Measurements from ENCODE around the gene AMER2.
"Not testable (repeated sequence)": the region's sequence is repeated elsewhere in the genome, so short reads cannot be mapped to it uniquely, and the experiment has no call there.

Gene AMER2

DNA sequence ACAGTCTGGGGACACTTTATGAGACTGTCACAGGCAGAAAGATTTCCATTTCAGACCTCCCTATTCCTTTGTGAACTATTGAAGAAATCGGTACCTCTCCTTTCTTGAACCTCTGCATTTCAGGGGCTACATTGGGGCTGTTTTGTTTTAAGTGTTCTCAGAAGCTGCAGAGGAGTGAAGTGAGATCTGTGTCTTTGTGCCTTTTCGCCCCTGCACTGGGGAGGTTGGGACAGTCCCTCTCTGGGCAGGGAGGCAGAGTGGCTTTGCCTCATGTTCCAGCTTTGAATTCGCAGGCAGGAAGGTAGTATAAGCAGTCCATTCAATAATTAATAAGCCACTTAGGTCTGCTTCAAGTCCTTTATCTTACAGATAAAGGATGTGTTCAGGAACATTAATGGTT is 9.5 kb upstream of the AMER2 start:
- no peak for DNase-seq (ENCODE audit: low read depth in 2 of 2)

- DNase-seq (ENCODE audit: low read depth in 2 of 2) = no peak
Measured at GRCh38 chr13:25180775-25181537, 8.9 kb upstream of the AMER2 start.

GRCh38 chr13:25179832-25180774 is 8.0 kb upstream of the AMER2 start:
- DNase-seq (ENCODE audit: low read depth in 2 of 2) = no peak

DNA sequence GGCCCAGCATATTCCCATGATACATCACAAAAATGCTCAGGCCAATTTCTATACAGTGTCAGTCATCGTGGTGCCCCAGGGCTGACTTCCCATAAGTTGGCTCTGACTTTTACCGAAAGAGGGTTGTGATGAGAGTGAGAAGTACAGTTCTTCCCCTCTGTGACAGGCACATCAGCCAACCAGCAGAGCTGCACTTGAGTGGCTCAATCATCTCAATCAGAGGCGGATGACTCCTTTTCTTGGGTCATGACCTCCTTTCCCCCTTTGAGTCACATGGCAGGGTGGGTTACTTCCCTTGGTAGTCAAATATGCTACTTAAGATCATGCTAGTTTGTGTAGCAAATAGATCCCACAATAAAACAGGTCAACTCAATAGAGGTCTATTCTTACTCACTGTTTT is 6.9 kb upstream of the AMER2 start:
- no peak for DNase-seq (ENCODE audit: low read depth in 2 of 2)

GRCh38 chr13:25178070-25178469 is 6.0 kb upstream of the AMER2 start:
- no peak for DNase-seq (ENCODE audit: low read depth in 2 of 2)

DNA sequence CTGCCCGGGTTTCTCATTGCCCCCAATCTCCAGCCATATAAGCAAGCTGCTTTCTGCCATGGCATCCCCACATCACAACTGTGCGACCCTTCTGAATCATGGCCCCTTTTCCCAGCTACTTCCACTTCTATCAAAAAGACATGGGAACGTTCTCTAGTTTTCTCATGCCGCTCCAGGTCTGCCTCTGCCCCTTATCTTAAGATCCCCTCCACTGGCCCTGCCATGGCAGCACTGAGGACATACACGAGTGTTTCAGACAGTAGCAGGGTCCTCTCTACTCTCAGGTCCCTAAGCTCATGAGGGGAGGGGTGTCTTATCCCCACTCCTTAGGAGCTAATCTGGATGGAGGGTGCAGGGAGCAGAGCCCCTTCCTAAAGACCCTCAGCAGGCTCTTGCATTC is 5.5 kb upstream of the AMER2 start:
- no peak for DNase-seq (ENCODE audit: low read depth in 2 of 2)

- no peak for DNase-seq (ENCODE audit: low read depth in 2 of 2)
Measured at GRCh38 chr13:25177012-25177411, 4.9 kb upstream of the AMER2 start.

- no peak for DNase-seq (ENCODE audit: low read depth in 2 of 2)
Measured at GRCh38 chr13:25175431-25175830, 3.3 kb upstream of the AMER2 start.

GRCh38 chr13:25175026-25175425 is 2.9 kb upstream of the AMER2 start:
- DNase-seq (ENCODE audit: low read depth in 2 of 2) = no peak

- DNase-seq (ENCODE audit: low read depth in 2 of 2) = no peak
Measured at GRCh38 chr13:25174304-25174703, 2.2 kb upstream of the AMER2 start.

DNA sequence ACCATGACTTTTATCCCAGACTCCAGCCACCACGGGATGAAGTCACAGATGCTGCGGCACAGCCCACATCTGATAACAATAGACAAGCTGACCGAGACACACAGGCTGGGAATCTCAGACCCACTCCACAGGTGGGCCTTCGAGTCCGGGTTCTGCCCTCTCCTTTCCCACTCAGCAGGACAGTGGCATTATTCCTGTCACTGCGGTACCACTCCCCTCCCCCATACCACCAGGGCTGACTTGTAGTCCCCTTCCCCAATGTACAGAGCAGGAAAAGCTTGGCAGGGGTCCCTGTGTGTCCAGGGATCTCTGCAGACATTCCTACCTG is 179 bp upstream of the AMER2 start:
- no peak for DNase-seq (ENCODE audit: low read depth in 2 of 2)

- no peak for DNase-seq (ENCODE audit: low read depth in 2 of 2)
Measured at GRCh38 chr13:25171170-25171516, 945 bp downstream of the AMER2 start.

DNA sequence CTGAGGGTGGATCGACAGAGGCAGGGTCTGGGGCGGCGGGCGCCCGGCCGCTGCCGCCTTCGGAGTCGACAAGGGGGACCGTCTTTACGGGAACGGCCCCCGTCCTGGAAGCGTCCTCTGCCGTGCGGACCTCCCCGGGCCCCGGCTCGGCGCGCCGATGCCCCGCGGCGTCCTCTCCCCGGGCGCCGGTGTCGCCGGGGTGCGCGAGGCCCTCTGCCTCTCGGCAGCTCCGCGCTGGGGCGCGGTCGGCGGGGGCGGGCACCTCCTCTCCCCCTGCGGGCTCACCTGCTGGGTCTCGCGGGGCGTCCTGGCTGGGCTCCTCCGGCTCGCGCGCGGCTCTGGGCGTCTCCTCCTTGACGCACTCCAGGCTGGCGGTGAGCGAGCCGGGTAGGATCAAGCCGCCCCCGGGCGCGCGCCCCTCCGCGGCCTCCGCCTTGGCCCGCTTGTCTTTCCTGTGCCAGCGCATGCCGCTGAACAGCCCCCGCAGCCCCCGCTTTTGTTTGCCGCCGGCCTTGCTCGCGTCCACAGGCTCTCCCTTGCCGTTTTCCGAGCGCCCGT is 1.5 kb downstream of the AMER2 start:
- DNase-seq (ENCODE audit: low read depth in 2 of 2) = no peak

- DNase-seq (ENCODE audit: low read depth in 2 of 2) = no peak
Measured at GRCh38 chr13:25169951-25170553, 2.0 kb downstream of the AMER2 start.

- no peak for DNase-seq (ENCODE audit: low read depth in 2 of 2)
Measured at GRCh38 chr13:25169356-25169755, 2.7 kb downstream of the AMER2 start.

DNA sequence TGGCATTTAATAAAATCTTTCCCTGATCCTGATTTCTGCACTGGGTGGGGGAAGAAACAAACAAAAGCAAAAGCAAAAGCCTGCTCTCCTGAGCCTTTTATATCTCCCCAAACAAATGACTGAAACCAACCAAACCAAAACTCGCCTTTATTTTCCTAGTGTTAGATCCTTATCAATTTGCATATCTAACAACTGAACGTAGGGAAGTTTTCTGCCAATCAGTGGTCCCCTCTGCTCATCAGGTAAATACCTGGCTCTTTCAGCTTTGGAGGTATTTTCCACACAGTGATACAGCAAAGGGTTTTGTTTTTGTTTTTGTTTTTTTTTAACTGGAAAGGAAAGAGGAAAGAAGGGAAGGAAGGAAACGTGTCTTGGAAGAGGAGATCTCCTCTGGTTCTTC is 3.3 kb downstream of the AMER2 start:
- no peak for DNase-seq (ENCODE audit: low read depth in 2 of 2)

DNA sequence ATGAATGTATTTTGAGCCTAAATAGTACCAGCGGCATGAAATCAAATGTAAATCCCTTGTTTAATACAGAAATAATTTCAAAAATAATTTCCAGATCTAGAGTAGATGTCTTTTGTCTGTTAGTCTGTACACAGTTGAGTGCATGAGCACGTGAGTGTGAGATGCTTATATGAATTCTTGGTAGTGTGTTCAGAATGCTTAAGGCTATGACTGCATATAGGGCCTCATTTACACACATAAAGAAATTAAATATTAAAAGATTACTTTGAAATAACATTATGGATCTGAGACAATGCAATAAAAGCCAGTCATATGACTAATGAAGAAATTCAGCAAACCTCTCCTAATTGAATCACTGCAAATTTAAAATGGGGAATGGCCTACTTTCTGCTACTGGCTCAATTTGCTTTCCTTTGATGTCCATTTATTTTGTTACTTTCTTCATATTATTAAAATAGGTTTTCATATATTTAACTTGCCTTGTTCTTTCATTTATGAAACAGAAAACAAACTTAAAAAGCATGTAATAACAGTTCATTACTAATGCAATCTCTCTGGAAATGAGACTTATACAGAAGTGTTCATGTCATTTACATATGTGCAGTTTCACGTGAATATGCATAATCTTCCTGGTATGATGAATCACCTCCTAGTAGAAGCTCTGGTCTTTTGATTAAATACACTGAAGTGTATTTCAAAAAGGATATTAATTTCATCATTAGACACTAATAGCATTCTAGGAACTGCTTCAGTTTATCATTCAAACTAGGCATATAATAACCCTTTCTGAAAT is 4.5 kb downstream of the AMER2 start:
- no peak for DNase-seq (ENCODE audit: low read depth in 2 of 2)

GRCh38 chr13:25166306-25166705 is 5.8 kb downstream of the AMER2 start:
- no peak for DNase-seq (ENCODE audit: low read depth in 2 of 2)

DNA sequence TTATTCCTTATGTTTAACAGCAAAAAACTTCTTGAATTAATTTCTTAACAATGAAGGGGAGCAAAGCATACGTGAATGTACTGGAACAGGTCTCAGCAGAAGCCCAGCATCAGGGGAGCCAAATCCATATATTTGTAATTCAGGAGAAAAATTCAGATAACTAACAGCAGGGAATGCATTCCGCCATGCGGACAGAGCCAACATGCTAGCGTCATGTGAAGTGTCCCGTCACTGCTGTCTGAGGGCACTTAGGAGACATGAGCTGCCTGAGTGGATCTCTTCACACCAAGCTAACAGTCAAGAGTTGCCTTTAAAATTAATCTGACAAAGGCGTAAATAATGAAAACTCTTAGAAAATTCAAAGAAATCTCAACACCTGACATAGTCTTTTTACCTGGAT is 6.4 kb downstream of the AMER2 start:
- no peak for DNase-seq (ENCODE audit: low read depth in 2 of 2)

DNA sequence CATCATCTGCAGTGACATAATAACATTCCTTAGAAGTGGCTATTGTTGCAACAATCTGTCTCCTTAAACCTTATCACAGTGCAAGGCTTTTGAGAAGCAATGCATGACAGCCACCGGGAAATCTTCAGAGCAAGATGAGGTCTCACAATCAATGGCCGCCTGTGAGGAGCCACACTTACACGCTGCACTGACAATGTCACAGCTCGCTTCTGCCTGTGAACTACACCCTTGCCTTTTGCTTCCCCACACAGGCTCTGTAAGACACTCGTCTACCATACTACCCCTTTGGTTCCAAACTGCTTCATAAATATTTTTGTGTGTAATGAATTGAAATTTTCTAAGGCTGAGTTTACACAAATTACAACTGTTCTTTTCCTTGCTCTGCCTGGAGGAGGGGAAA is 6.9 kb downstream of the AMER2 start:
- DNase-seq (ENCODE audit: low read depth in 2 of 2) = not testable (repeated sequence)

GRCh38 chr13:25157681-25158080 is 14.4 kb downstream of the AMER2 start:
- DNase-seq (ENCODE audit: low read depth in 2 of 2) = no peak

DNA sequence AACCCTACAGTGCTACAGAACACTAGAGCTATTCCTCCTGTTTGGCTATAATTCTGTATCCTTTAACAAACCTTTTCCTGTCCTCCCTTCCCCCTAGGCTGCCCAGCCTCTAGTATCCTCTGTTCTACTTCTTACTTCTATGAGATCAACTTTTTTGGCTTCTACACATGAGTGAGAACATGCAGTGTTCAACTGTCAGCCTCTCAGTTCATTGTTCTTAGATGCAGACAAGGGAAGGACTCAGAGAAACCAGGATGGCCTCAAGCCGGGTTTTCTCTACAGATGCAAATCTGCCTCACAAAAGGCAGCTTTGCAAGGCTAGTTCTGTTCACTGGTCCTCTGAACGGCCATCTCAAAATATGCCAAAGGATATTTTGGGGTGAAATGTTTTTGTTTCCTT is 18.4 kb downstream of the AMER2 start:
- no peak for DNase-seq (ENCODE audit: low read depth in 2 of 2)
